Trophoblast cell (in vitro differentiated cells and primary cell): ENCODE measurements around the gene MNT.

Source experiments
- DNase-seq, 2 donors: peaks; one replicate each; pipeline ENCODE4 v3.0.0-alpha.2; 2016
- H2AFZ ChIP-seq: 2 replicates; pipeline ENCODE4 v1.6.1; 2013; ENCODE audit warnings: low read length, moderate library complexity, mild to moderate bottlenecking; ENCODE audit not compliant: insufficient read depth, poor library complexity
- H2AK5ac ChIP-seq: 2 replicates; pipeline ENCODE4 v1.6.1; 2013; ENCODE audit warnings: mild to moderate bottlenecking, low read length
- H2BK120ac ChIP-seq: 2 replicates; pipeline ENCODE4 v1.6.1; 2013; ENCODE audit warnings: low read length, mild to moderate bottlenecking, moderate library complexity; ENCODE audit not compliant: insufficient read depth, poor library complexity
- H2BK12ac ChIP-seq: 2 replicates; pipeline ENCODE4 v1.6.1; 2013; ENCODE audit warnings: mild to moderate bottlenecking, low read length, moderate library complexity
- H2BK5ac ChIP-seq: 2 replicates; pipeline ENCODE4 v1.6.1; 2013; ENCODE audit warnings: low read length, low read depth, moderate library complexity, mild to moderate bottlenecking; ENCODE audit not compliant: poor library complexity
- H3K14ac ChIP-seq: 2 replicates; pipeline ENCODE4 v1.6.1; 2013; ENCODE audit warnings: mild to moderate bottlenecking, low read length
- H3K18ac ChIP-seq: 2 replicates; pipeline ENCODE4 v1.6.1; 2013; ENCODE audit warnings: mild to moderate bottlenecking, low read length
- H3K23ac ChIP-seq: 2 replicates; pipeline ENCODE4 v1.6.1; 2013; ENCODE audit warnings: low read length
- H3K27ac ChIP-seq: 2 replicates; pipeline ENCODE4 v1.5.1; 2013; ENCODE audit warnings: low read depth, mild to moderate bottlenecking, inconsistent platforms, low read length, moderate library complexity
- H3K27me3 ChIP-seq: 2 replicates; pipeline ENCODE4 v1.6.1; 2013; ENCODE audit warnings: inconsistent platforms, mild to moderate bottlenecking, low read length, moderate library complexity; ENCODE audit not compliant: insufficient read depth
- H3K36me3 ChIP-seq, 2 experiments: 1 replicate in 1 of 2; 2 replicates in 1 of 2; pipeline ENCODE4 v1.6.1; 2013; ENCODE audit warnings: low read length in 2 of 2, mild to moderate bottlenecking in 2 of 2, moderate library complexity in 1 of 2; ENCODE audit not compliant: insufficient read depth in 2 of 2, control insufficient read depth in 1 of 2
- H3K4ac ChIP-seq: 2 replicates; pipeline ENCODE4 v1.6.1; 2013; ENCODE audit warnings: low read depth, mild to moderate bottlenecking, low read length, moderate library complexity
- H3K4me1 ChIP-seq, 2 experiments: 1 replicate in 1 of 2; 2 replicates in 1 of 2; pipeline ENCODE4 v1.6.1; 2013; ENCODE audit warnings: low read length in 2 of 2, mild to moderate bottlenecking in 2 of 2, moderate library complexity in 1 of 2; ENCODE audit not compliant: insufficient read depth in 2 of 2, control insufficient read depth in 1 of 2
- H3K4me2 ChIP-seq: 2 replicates; pipeline ENCODE4 v1.6.1; 2013; ENCODE audit warnings: inconsistent platforms, mild to moderate bottlenecking, low read length, moderate library complexity
- H3K4me3 ChIP-seq: 2 replicates; pipeline ENCODE4 v1.5.1; 2013; ENCODE audit warnings: mild to moderate bottlenecking, low read depth, low read length, inconsistent platforms
- H3K79me1 ChIP-seq: one replicate; pipeline ENCODE4 v1.6.1; 2013; ENCODE audit warnings: low read length
- H3K79me2 ChIP-seq: 2 replicates; pipeline ENCODE4 v1.6.1; 2013; ENCODE audit warnings: low read length, mild to moderate bottlenecking; ENCODE audit not compliant: control insufficient read depth, insufficient read depth, poor library complexity
- H3K9ac ChIP-seq: 2 replicates; pipeline ENCODE4 v1.6.1; 2013; ENCODE audit warnings: mild to moderate bottlenecking, low read length
- H3K9me3 ChIP-seq: 2 replicates; pipeline ENCODE4 v1.6.1; 2013; ENCODE audit warnings: low read depth, mild to moderate bottlenecking, control low read depth, inconsistent platforms, low read length; ENCODE audit not compliant: insufficient read depth
- H4K12ac ChIP-seq: 2 replicates; pipeline ENCODE4 v1.6.1; 2013; ENCODE audit warnings: low read depth, mild to moderate bottlenecking, low read length, moderate library complexity
- H4K8ac ChIP-seq: 2 replicates; pipeline ENCODE4 v1.6.1; 2013; ENCODE audit warnings: low read depth, mild to moderate bottlenecking, low read length, moderate library complexity
- H4K91ac ChIP-seq: one replicate; pipeline ENCODE4 v1.6.1; 2013; ENCODE audit warnings: low read depth, mild to moderate bottlenecking, low read length, moderate library complexity
- WGBS: extraction: QIAGEN DNeasy Blood & Tissue Kit; methylation state at CpG from one replicate; pipeline ENCODE4 v1.1.7; 2013; ENCODE audit warnings: missing lambda C conversion rate; ENCODE audit not compliant: insufficient read length, insufficient coverage; ENCODE audit errors: extremely low coverage; 5-methylcytosine and 5-hydroxymethylcytosine counted together

Gene MNT

GRCh38 chr17:2338315-2338657, 62.6 kb downstream of the MNT start:
- Histone ChIP-seq H3K79me2 (peaks cover 18% of the 10 kb centered on the region), H3K9me3 (no peaks in the 10 kb centered on the region), H3K9ac (peak overlapping the region; percentile 28), H2AFZ (peak overlapping the region; percentile 87), H4K8ac (no peak overlapping the region), H3K79me1 (peaks cover 16% of the 10 kb centered on the region), H2BK5ac (no peak overlapping the region), H4K91ac (no peak overlapping the region), H3K4ac (no peak overlapping the region), H3K4me1 (peaks cover 3 to 4% of the 10 kb centered on the region in 2 experiments), H2AK5ac (peak overlapping the region; percentile 24), H4K12ac (no peak overlapping the region), H2BK12ac (no peak overlapping the region), H2BK120ac (no peak overlapping the region), H3K36me3 (peaks cover 5 to 21% of the 10 kb centered on the region in 2 experiments), H3K18ac (peak overlapping the region; percentile 11), H3K23ac (no peak overlapping the region), H3K27me3 (no peaks in the 10 kb centered on the region), H3K14ac (peak overlapping the region; percentile 20), H3K4me2 (peak overlapping the region; percentile 90), H3K27ac (no peak overlapping the region), H3K4me3 (peak overlapping the region; percentile 82)
- WGBS: no CpG with 5 or more reads among the region's 5 CpGs
- DNase-seq: peak in 1 of 2 donors; percentile 13

GRCh38 chr17:2337544-2338314, 63.1 kb downstream of the MNT start:
- Histone ChIP-seq H3K18ac (peak overlapping the region; percentile 69), H3K4ac (no peak overlapping the region), H3K4me2 (peak overlapping the region; percentile 90), H4K12ac (peak overlapping the region; percentile 67), H3K4me3 (peak overlapping the region; percentile 82), H3K79me1 (peaks cover 16% of the 10 kb centered on the region), H2BK12ac (no peak overlapping the region), H4K91ac (peak overlapping the region; percentile 89), H3K36me3 (peaks cover 5 to 21% of the 10 kb centered on the region in 2 experiments), H4K8ac (peak overlapping the region; percentile 68), H3K9ac (peak overlapping the region; percentile 89), H3K23ac (no peak overlapping the region), H3K4me1 (peaks cover 3 to 4% of the 10 kb centered on the region in 2 experiments), H2BK5ac (peak overlapping the region; percentile 46), H3K79me2 (peaks cover 18% of the 10 kb centered on the region), H3K27me3 (no peaks in the 10 kb centered on the region), H2AFZ (peak overlapping the region; percentile 87), H2AK5ac (no peak overlapping the region), H3K9me3 (no peaks in the 10 kb centered on the region), H3K27ac (peak overlapping the region; percentile 60), H3K14ac (peak overlapping the region; percentile 82), H2BK120ac (peak overlapping the region; percentile 74)
- no CpG with 5 or more reads among the region's 92 CpGs for WGBS
- peak; percentile 45 to 67 for DNase-seq

- Histone ChIP-seq H3K36me3 (peaks cover 5 to 22% of the 10 kb centered on the region in 2 experiments), H3K23ac (no peak within 1 kb of the TSS), H3K4me2 (peak within 1 kb of the TSS; percentile 90), H3K27ac (peak within 1 kb of the TSS; percentile 60), H3K79me2 (peaks cover 18% of the 10 kb centered on the region), H2AFZ (peak within 1 kb of the TSS; percentile 87), H3K4ac (peak within 1 kb of the TSS; percentile 3), H3K4me3 (peak within 1 kb of the TSS; percentile 97), H2BK5ac (peak within 1 kb of the TSS; percentile 46), H3K27me3 (no peaks in the 10 kb centered on the region), H3K9me3 (no peaks in the 10 kb centered on the region), H3K79me1 (peaks cover 16% of the 10 kb centered on the region), H3K18ac (peak within 1 kb of the TSS; percentile 69), H4K12ac (peak within 1 kb of the TSS; percentile 67), H3K9ac (peak within 1 kb of the TSS; percentile 89), H4K91ac (peak within 1 kb of the TSS; percentile 89), H2AK5ac (peak within 1 kb of the TSS; percentile 24), H2BK12ac (no peak within 1 kb of the TSS), H2BK120ac (peak within 1 kb of the TSS; percentile 74), H3K14ac (peak within 1 kb of the TSS; percentile 82), H4K8ac (peak within 1 kb of the TSS; percentile 68), H3K4me1 (peaks cover 3 to 4% of the 10 kb centered on the region in 2 experiments)
- no CpG with 5 or more reads among the region's 77 CpGs for WGBS
- peak in 1 of 2 donors; percentile 47 for DNase-seq
Measured at GRCh38 chr17:2336852-2337543, 63.9 kb downstream of the MNT start, which contains the start of gene SGSM2. Gene SGSM2 (plus strand): TSS chr17:2337501. CDS start chr17:2337689, 188 bp downstream.

- Histone ChIP-seq H2BK5ac (peak within 1 kb of the TSS; percentile 3), H2BK120ac (peak within 1 kb of the TSS; percentile 15), H2AK5ac (peak within 1 kb of the TSS; percentile 53), H3K9ac (peak within 1 kb of the TSS; percentile 97), H4K8ac (peak within 1 kb of the TSS; percentile 87), H3K4me3 (peak within 1 kb of the TSS; percentile 97), H2BK12ac (no peak within 1 kb of the TSS), H3K14ac (peak within 1 kb of the TSS; percentile 64), H3K4me1 (peaks cover 3 to 4% of the 10 kb centered on the region in 2 experiments), H4K91ac (peak within 1 kb of the TSS; percentile 80), H3K79me1 (peaks cover 16% of the 10 kb centered on the region), H4K12ac (peak within 1 kb of the TSS; percentile 46), H3K4me2 (peak within 1 kb of the TSS; percentile 90), H2AFZ (peak within 1 kb of the TSS; percentile 71), H3K36me3 (peaks cover 6 to 23% of the 10 kb centered on the region in 2 experiments), H3K23ac (no peak within 1 kb of the TSS), H3K27ac (peak within 1 kb of the TSS; percentile 40), H3K79me2 (peaks cover 18% of the 10 kb centered on the region), H3K18ac (peak within 1 kb of the TSS; percentile 57), H3K4ac (peak within 1 kb of the TSS; percentile 97), H3K27me3 (no peaks in the 10 kb centered on the region), H3K9me3 (no peaks in the 10 kb centered on the region)
- DNase-seq: peak; percentile 90 to 93
- no CpG with 5 or more reads among the region's 48 CpGs for WGBS
Measured at GRCh38 chr17:2336215-2336851, 64.5 kb downstream of the MNT start, which contains the start of gene TSR1. Gene TSR1 (minus strand): TSS chr17:2336457. CDS start chr17:2336427, 30 bp downstream.
